ENCODE measurements around the gene RYR3.

DNA sequence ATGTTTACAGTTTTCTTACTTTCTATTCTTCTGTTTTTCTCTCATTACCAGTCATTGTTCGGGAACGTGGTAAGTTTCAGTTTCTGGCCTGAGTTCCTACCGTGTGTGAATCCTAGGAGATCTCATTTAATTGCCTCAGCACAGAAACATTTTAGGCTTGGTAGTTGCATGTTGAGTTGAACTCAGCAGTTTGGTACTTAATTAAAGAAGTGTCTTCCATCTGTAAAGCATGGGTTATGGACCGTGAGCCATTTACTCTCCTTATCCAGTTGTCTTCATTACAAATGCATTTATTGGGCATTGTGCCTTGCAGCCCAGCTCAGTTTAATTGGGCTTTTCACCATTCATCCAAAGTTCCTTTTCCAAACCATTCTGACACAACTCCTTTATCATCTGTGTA is 515.4 kb downstream of the RYR3 start:
- TF ChIP-seq, protein P1, sequence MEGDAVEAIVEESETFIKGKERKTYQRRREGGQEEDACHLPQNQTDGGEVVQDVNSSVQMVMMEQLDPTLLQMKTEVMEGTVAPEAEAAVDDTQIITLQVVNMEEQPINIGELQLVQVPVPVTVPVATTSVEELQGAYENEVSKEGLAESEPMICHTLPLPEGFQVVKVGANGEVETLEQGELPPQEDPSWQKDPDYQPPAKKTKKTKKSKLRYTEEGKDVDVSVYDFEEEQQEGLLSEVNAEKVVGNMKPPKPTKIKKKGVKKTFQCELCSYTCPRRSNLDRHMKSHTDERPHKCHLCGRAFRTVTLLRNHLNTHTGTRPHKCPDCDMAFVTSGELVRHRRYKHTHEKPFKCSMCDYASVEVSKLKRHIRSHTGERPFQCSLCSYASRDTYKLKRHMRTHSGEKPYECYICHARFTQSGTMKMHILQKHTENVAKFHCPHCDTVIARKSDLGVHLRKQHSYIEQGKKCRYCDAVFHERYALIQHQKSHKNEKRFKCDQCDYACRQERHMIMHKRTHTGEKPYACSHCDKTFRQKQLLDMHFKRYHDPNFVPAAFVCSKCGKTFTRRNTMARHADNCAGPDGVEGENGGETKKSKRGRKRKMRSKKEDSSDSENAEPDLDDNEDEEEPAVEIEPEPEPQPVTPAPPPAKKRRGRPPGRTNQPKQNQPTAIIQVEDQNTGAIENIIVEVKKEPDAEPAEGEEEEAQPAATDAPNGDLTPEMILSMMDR (IDR thresholded peaks at IDR 0.05; ENCODE audit: low read depth, low read length, poor library complexity, severe bottlenecking), result no peak
- no peak for TF ChIP-seq EZH2phosphoT487 (IDR thresholded peaks at IDR 0.05; ENCODE audit: borderline replicate concordance, low read length)

All from DOHH2 (cell line).